ENCODE data around the gene REV1. TPM values are rescaled to one million over a fixed set of nuclear protein-coding genes. Genes with fewer than 3 reads are reported as not detected.

Gene REV1
- total RNA-seq, 1 experiment from 2014 or later: 34.3 TPM

- intact Hi-C loops (cut with micrococcal nuclease): no loop called here
- no peaks in the 10 kb centered on the region for H3K9me2 ChIP-seq (ENCODE audit: insufficient read depth)
- no peaks in the 10 kb centered on the region; the same call in 1 of the 2 replicates for H4K20me1 ChIP-seq (ENCODE audit: insufficient read depth)
- no peak overlapping the region for H3K9ac ChIP-seq (ENCODE audit: low read length)
- BruUV-seq (replicated peaks): no TSS peak
- H3K4me3 ChIP-seq (replicated peaks in 1 of 2; ENCODE audit: low read depth in 1 of 2, low read length in 2 of 2): no peak overlapping the region
- TF ChIP-seq REST (IDR thresholded peaks at IDR 0.05; ENCODE audit: low read depth) (no peak), ZBTB33 (IDR thresholded peaks at IDR 0.05; ENCODE audit: extremely low read depth, insufficient replicate concordance, low read length) (no peak), ZFX (IDR thresholded peaks at IDR 0.05) (no peak), CBX3 (IDR thresholded peaks at IDR 0.05; ENCODE audit: low read depth) (no peak), EGR1 (IDR thresholded peaks at IDR 0.05; ENCODE audit: low read depth) (no peak), ZNF274 (IDR thresholded peaks at IDR 0.05; ENCODE audit: low read depth, low read length) (no peak), SIN3A (IDR thresholded peaks at IDR 0.05; ENCODE audit: low read depth) (no peak), POLR2A (IDR thresholded peaks at IDR 0.05; ENCODE audit: borderline replicate concordance, extremely low read depth, insufficient read depth, insufficient read length) (no peak), ATF3 (IDR thresholded peaks at IDR 0.05) (no peak), RAD21 (IDR thresholded peaks at IDR 0.05; ENCODE audit: low read depth) (no peak), EZH2phosphoT487 (IDR thresholded peaks at IDR 0.05; ENCODE audit: borderline replicate concordance) (no peak), SRF (IDR thresholded peaks at IDR 0.05; ENCODE audit: low read depth) (no peak), MAX (IDR thresholded peaks at IDR 0.05) (no peak), JUND (IDR thresholded peaks at IDR 0.05) (no peak)
- TF ChIP-seq, protein P1, sequence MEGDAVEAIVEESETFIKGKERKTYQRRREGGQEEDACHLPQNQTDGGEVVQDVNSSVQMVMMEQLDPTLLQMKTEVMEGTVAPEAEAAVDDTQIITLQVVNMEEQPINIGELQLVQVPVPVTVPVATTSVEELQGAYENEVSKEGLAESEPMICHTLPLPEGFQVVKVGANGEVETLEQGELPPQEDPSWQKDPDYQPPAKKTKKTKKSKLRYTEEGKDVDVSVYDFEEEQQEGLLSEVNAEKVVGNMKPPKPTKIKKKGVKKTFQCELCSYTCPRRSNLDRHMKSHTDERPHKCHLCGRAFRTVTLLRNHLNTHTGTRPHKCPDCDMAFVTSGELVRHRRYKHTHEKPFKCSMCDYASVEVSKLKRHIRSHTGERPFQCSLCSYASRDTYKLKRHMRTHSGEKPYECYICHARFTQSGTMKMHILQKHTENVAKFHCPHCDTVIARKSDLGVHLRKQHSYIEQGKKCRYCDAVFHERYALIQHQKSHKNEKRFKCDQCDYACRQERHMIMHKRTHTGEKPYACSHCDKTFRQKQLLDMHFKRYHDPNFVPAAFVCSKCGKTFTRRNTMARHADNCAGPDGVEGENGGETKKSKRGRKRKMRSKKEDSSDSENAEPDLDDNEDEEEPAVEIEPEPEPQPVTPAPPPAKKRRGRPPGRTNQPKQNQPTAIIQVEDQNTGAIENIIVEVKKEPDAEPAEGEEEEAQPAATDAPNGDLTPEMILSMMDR (IDR thresholded peaks at IDR 0.05 in 2 of 3, conservative IDR thresholded peaks at IDR 0.05 in 1 of 3; ENCODE audit: borderline replicate concordance in 1 of 3, insufficient read depth in 1 of 3, low read depth in 2 of 3, low read length in 2 of 3): no peak
- peaks cover 0 to 6% of the 10 kb centered on the region in 2 experiments; a peak in 2 of 4 replicates for H3K9me3 ChIP-seq (ENCODE audit: control insufficient read depth in 1 of 2, insufficient read depth in 1 of 2, low read depth in 1 of 2, low read length in 2 of 2)
- H3K4me1 ChIP-seq (ENCODE audit: control insufficient read depth in 1 of 2, insufficient read depth in 2 of 2, low read length in 2 of 2): no peaks in the 10 kb centered on the region
- RAD21 ChIA-PET (ENCODE audit: low non-redundant PET in 1 of 2, low total read pairs in 2 of 2, uncharacterized antibody in 2 of 2, unreplicated experiment in 2 of 2): no interaction called here
- POLR2A ChIA-PET: no interaction called here
- H3K27me3 ChIP-seq (ENCODE audit: insufficient read depth, low read length): no peaks in the 10 kb centered on the region
- H3K79me2 ChIP-seq (ENCODE audit: insufficient read depth, low read length): peaks cover 85% of the 10 kb centered on the region
- H2AFZ ChIP-seq (ENCODE audit: low read depth, low read length, poor library complexity, severe bottlenecking): no peak overlapping the region
- ATAC-seq: no peak
- H3K27ac ChIP-seq (ENCODE audit: low read depth, low read length): no peak overlapping the region
- peaks cover 0 to under 1% of the 10 kb centered on the region in 2 experiments; a peak in 1 of 4 replicates for H3K36me3 ChIP-seq (ENCODE audit: control insufficient read depth in 1 of 2, insufficient read depth in 2 of 2, low read length in 2 of 2)
- CTCF ChIA-PET: no interaction called here
- DNase-seq (ENCODE audit: low read depth, low spot score): no peak
- no peak overlapping the region for H3K4me2 ChIP-seq (ENCODE audit: low read length)
These were observed 22.4 kb downstream of the REV1 start for GRCh38 chr2:99467390-99467789.
